ENCODE measurements around the gene ZNF175.

ZNF175 gene

GRCh38 chr19:51589511-51589910, 18.4 kb downstream of the ZNF175 start:
- FAIRE-seq (no peak), DNase-seq (ENCODE audit: insufficient read length, low spot score) (no peak)
- no peak for TF ChIP-seq POLR2A (IDR thresholded peaks at IDR 0.05; ENCODE audit: low read depth, low read length)

GRCh38 chr19:51590441-51590840, 19.4 kb downstream of the ZNF175 start:
- DNase-seq (ENCODE audit: insufficient read length, low spot score) (no peak), FAIRE-seq (no peak)
- TF ChIP-seq POLR2A (IDR thresholded peaks at IDR 0.05; ENCODE audit: low read depth, low read length): no peak

- TF ChIP-seq POLR2A (IDR thresholded peaks at IDR 0.05; ENCODE audit: low read depth, low read length): no peak
- FAIRE-seq: no peak
- DNase-seq (ENCODE audit: insufficient read length, low spot score): no peak
Measured at GRCh38 chr19:51592521-51592920, 21.4 kb downstream of the ZNF175 start.

- no peak for TF ChIP-seq POLR2A (IDR thresholded peaks at IDR 0.05; ENCODE audit: low read depth, low read length)
- DNase-seq (ENCODE audit: insufficient read length, low spot score) (no peak), FAIRE-seq (no peak)
Measured at GRCh38 chr19:51593138-51593890, 22.2 kb downstream of the ZNF175 start.

GRCh38 chr19:51593969-51594773, 23.1 kb downstream of the ZNF175 start:
- DNase-seq (ENCODE audit: insufficient read length, low spot score) (peak; percentile 86), FAIRE-seq (peak; percentile 93)
- 0 out of 2 replicates have a peak, but pooled peaks have one; percentile 11 for TF ChIP-seq POLR2A (IDR thresholded peaks at IDR 0.05; ENCODE audit: low read depth, low read length)

- DNase-seq (ENCODE audit: insufficient read length, low spot score): no peak
- FAIRE-seq: no peak
- no peak for TF ChIP-seq POLR2A (IDR thresholded peaks at IDR 0.05; ENCODE audit: low read depth, low read length)
Measured at GRCh38 chr19:51594774-51595109, 23.7 kb downstream of the ZNF175 start.

GRCh38 chr19:51595190-51596175, 24.4 kb downstream of the ZNF175 start:
- no peak for FAIRE-seq
- no peak for DNase-seq (ENCODE audit: insufficient read length, low spot score)
- no peak for TF ChIP-seq POLR2A (IDR thresholded peaks at IDR 0.05; ENCODE audit: low read depth, low read length)

GRCh38 chr19:51598159-51598915, 27.3 kb downstream of the ZNF175 start:
- FAIRE-seq: no peak

GRCh38 chr19:51599084-51599483, 28.0 kb downstream of the ZNF175 start:
- no peak for TF ChIP-seq POLR2A (IDR thresholded peaks at IDR 0.05; ENCODE audit: low read depth, low read length)
- DNase-seq (ENCODE audit: insufficient read length, low spot score) (no peak), FAIRE-seq (no peak)

More at GRCh38 chr19:51598159-51598915, 27.3 kb downstream of the ZNF175 start:
- TF ChIP-seq POLR2A (IDR thresholded peaks at IDR 0.05; ENCODE audit: low read depth, low read length): no peak
- DNase-seq (ENCODE audit: insufficient read length, low spot score): no peak

GRCh38 chr19:51600940-51601580, 30.0 kb downstream of the ZNF175 start:
- FAIRE-seq (no peak), DNase-seq (ENCODE audit: insufficient read length, low spot score) (no peak)
- TF ChIP-seq POLR2A (IDR thresholded peaks at IDR 0.05; ENCODE audit: low read depth, low read length): no peak

- FAIRE-seq (no peak), DNase-seq (ENCODE audit: insufficient read length, low spot score) (no peak)
- no peak for TF ChIP-seq POLR2A (IDR thresholded peaks at IDR 0.05; ENCODE audit: low read depth, low read length)
Measured at GRCh38 chr19:51602189-51602854, 31.2 kb downstream of the ZNF175 start.

GRCh38 chr19:51607077-51607476, 36.0 kb downstream of the ZNF175 start:
- FAIRE-seq: no peak
- TF ChIP-seq POLR2A (IDR thresholded peaks at IDR 0.05; ENCODE audit: low read depth, low read length): no peak
- DNase-seq (ENCODE audit: insufficient read length, low spot score): no peak

Measured in H54 (cell line).